GM23338 (cell line): ENCODE data around the gene PLA2G12A. TPM values are rescaled to one million over a fixed set of nuclear protein-coding genes. Genes with fewer than 3 reads are reported as not detected.
A peak's percentile ranks its signal among the peaks of the same experiment; 100 is the strongest.

Source experiments
- ATAC-seq: fragments of 200-7000 bp; cut with Tn5 transposase; 3 replicates; pipeline ENCODE4 v1.9.1; 2020
- DNase-seq: peaks from one replicate; pipeline ENCODE4 v3.0.0-alpha.2; 2015; ENCODE audit warnings: low spot score
- H2AFZ ChIP-seq: fragments of 200-600 bp; sonication (generic); 2 replicates; pipeline ENCODE4 v1.8.0; 2016; ENCODE audit warnings: antibody characterized with exemption, mild to moderate bottlenecking, moderate library complexity
- H3F3A ChIP-seq: fragments of 200-600 bp; sonication (generic); replicated peaks from 2 replicates; pipeline ENCODE4 v1.8.0; 2017; ENCODE audit warnings: antibody characterized with exemption, mixed run types, low read depth
- H3K27ac ChIP-seq: fragments of 200-600 bp; sonication (generic); 2 replicates; pipeline ENCODE4 v1.6.1; 2016; ENCODE audit warnings: low read depth
- H3K27me3 ChIP-seq: fragments of 200-600 bp; sonication (generic); 2 replicates; pipeline ENCODE4 v1.8.0; 2016; ENCODE audit warnings: mild to moderate bottlenecking, mixed run types, moderate library complexity; ENCODE audit not compliant: insufficient read depth
- H3K36me3 ChIP-seq: fragments of 200-600 bp; sonication (generic); 2 replicates; pipeline ENCODE4 v1.8.0; 2016; ENCODE audit warnings: mild to moderate bottlenecking; ENCODE audit not compliant: insufficient read depth
- H3K4me1 ChIP-seq: fragments of 200-600 bp; sonication (generic); 2 replicates; pipeline ENCODE4 v1.8.0; 2016; ENCODE audit warnings: mild to moderate bottlenecking, moderate library complexity; ENCODE audit not compliant: insufficient read depth
- H3K4me2 ChIP-seq: fragments of 200-600 bp; sonication (generic); 2 replicates; pipeline ENCODE4 v1.7.1; 2017; ENCODE audit warnings: mixed run types
- H3K4me3 ChIP-seq: fragments of 200-600 bp; sonication (generic); 2 replicates; pipeline ENCODE4 v1.6.1; 2016; ENCODE audit warnings: mixed run types
- H3K79me2 ChIP-seq: fragments of 200-600 bp; sonication (generic); replicated peaks from 2 replicates; pipeline ENCODE4 v1.8.0; 2017; ENCODE audit warnings: mild to moderate bottlenecking; ENCODE audit not compliant: insufficient read depth
- H3K9me2 ChIP-seq: fragments of 200-600 bp; sonication (generic); 2 replicates; pipeline ENCODE4 v1.8.0; 2017; ENCODE audit not compliant: insufficient read depth
- H4K20me1 ChIP-seq: fragments of 200-600 bp; sonication (generic); replicated peaks from 2 replicates; pipeline ENCODE4 v1.8.0; 2017; ENCODE audit warnings: mild to moderate bottlenecking; ENCODE audit not compliant: insufficient read depth
- H3K27ac Mint-ChIP-seq: 2 replicates; pipeline ENCODE4 v1.8.0; 2020; ENCODE audit warnings: inconsistent platforms, mild to moderate bottlenecking, moderate library complexity, mixed read lengths
- H3K27me3 Mint-ChIP-seq: 3 replicates; pipeline ENCODE4 v1.8.0; 2022; ENCODE audit warnings: low read depth, mild to moderate bottlenecking, moderate library complexity, mixed read lengths, inconsistent platforms; ENCODE audit not compliant: insufficient read depth, poor library complexity
- H3K36me3 Mint-ChIP-seq: 3 replicates; pipeline ENCODE4 v1.8.0; 2021; ENCODE audit warnings: low read depth, mild to moderate bottlenecking, inconsistent platforms, moderate library complexity, mixed read lengths
- H3K4me1 Mint-ChIP-seq: 3 replicates; pipeline ENCODE4 v1.8.0; 2020; ENCODE audit warnings: mild to moderate bottlenecking, inconsistent platforms, mixed read lengths
- H3K4me3 Mint-ChIP-seq: 3 replicates; pipeline ENCODE4 v1.8.0; 2021; ENCODE audit warnings: moderate library complexity, mild to moderate bottlenecking, inconsistent platforms, mixed read lengths
- H3K9me3 Mint-ChIP-seq: 3 replicates; pipeline ENCODE4 v1.8.0; 2020; ENCODE audit warnings: moderate library complexity, mild to moderate bottlenecking, inconsistent platforms, mixed read lengths
- CREB1 ChIP-seq: fragments of 250-450 bp; sonication (Bioruptor Pico); IDR thresholded peaks from 2 replicates; pipeline ENCODE4 v1.5.0; 2020; ENCODE audit warnings: low read depth, mild to moderate bottlenecking, moderate library complexity
- EZH2 ChIP-seq: fragments of 200-600 bp; sonication (generic); IDR thresholded peaks from one replicate; pipeline ENCODE4 v1.8.0; 2017; ENCODE audit warnings: antibody characterized with exemption, mild to moderate bottlenecking, low read depth; ENCODE audit not compliant: unreplicated experiment
- EZH2phosphoT487 ChIP-seq: fragments of 200-600 bp; sonication (generic); IDR thresholded peaks from one replicate; pipeline ENCODE4 v1.8.1; 2018; ENCODE audit warnings: antibody characterized with exemption; ENCODE audit not compliant: unreplicated experiment
- JUNB ChIP-seq: IDR thresholded peaks from one replicate; pipeline ENCODE4 v1.6.1; 2016; ENCODE audit warnings: antibody characterized with exemption; ENCODE audit not compliant: unreplicated experiment
- NANOG ChIP-seq: IDR thresholded peaks from 2 replicates; pipeline ENCODE4 v1.6.1; 2016; ENCODE audit warnings: antibody characterized with exemption, borderline replicate concordance
- POLR2AphosphoS5 ChIP-seq: IDR thresholded peaks from 2 replicates; pipeline ENCODE4 v1.6.1; 2016; ENCODE audit warnings: antibody characterized with exemption, low read depth
- STAT1 ChIP-seq: IDR thresholded peaks from one replicate; pipeline ENCODE4 v1.6.1; 2016; ENCODE audit warnings: antibody characterized with exemption; ENCODE audit not compliant: unreplicated experiment
- ZNF114 ChIP-seq: fragments of 250-450 bp; sonication (Bioruptor Pico); IDR thresholded peaks from 2 replicates; pipeline ENCODE4 v1.5.0; 2020; ENCODE audit warnings: mild to moderate bottlenecking, moderate library complexity
- ZNF331 ChIP-seq: fragments of 250-450 bp; sonication (Bioruptor Pico); IDR thresholded peaks from 2 replicates; pipeline ENCODE4 v1.5.0; 2020; ENCODE audit warnings: low read depth, mild to moderate bottlenecking, moderate library complexity
- polyA plus RNA-seq: library from polyadenylated mRNA; unstranded; fragments of >200 nt; fragmentation: Nextera tagmentation; extraction: Ambion mirVana; gene quantifications from 2 replicates; pipeline ENCODE4 v1.2.1, GENCODE V29; 2016
- total RNA-seq: library from RNA; depleted of rRNA; stranded (reverse); fragments of >200 nt; shearing (Covaris generic); gene quantifications from 2 replicates; pipeline ENCODE4 v1.2.3, GENCODE V29; 2014
- TF ChIP-seq, protein P1 (sequence below), 2 experiments: fragments of 200-600 bp in 1 of 2; sonication (generic) in 1 of 2; conservative IDR thresholded peaks; 2 replicates each; pipeline versions ENCODE4 v1.5.1 to v1.6.1; 2016 to 2017; ENCODE audit warnings: antibody characterized with exemption in 2 of 2, low read depth in 2 of 2, mild to moderate bottlenecking in 2 of 2, moderate library complexity in 1 of 2
- TF ChIP-seq, protein P2 (sequence below): fragments of 250-450 bp; sonication (Bioruptor Pico); IDR thresholded peaks from 2 replicates; pipeline ENCODE4 v1.5.0; 2020; ENCODE audit warnings: mild to moderate bottlenecking, moderate library complexity
- TF ChIP-seq, protein P3 (sequence below): IDR thresholded peaks from 2 replicates; pipeline ENCODE4 v1.6.1; 2016; ENCODE audit warnings: antibody characterized with exemption
- TF ChIP-seq, protein P4 (sequence below): IDR thresholded peaks from one replicate; pipeline ENCODE4 v1.6.1; 2018; ENCODE audit warnings: antibody characterized with exemption; ENCODE audit not compliant: unreplicated experiment

The PLA2G12A gene
- total and polyA plus RNA-seq, 2 experiments from 2014 or later = 30.8 to 70.7 TPM

DNA sequence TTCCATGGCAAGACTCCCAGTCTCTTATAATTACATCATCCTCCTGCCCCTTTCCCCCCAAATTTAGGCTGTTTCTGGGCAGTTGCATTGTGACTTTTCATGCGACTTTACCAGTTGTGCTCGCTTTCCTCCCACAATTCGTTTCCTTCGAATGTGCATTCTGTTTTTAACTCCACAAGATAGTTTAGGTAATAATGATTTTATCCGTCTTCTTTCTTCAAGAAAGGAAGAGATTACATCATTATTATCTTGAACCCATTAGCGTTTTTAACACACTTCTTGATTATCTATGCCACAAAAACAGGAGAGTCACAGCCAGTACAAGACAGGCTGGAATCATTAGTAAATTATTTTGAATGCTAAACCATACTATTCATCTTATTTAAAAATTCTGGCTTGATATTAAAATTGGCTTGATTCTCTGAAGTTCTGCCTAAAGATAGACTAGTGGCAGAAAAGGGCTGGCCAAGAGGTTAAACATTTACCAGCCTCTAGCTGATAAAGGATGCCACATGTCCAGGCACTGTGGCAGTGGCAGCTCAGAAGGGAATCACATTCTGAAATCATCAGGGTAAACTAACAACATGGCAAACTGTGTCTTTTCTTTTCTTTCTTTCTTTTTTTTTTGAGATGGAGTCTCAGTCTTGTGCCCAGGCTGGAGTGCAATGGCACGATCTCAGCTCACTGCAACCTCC, 19.7 kb upstream of the PLA2G12A start:
- Mint-ChIP-seq H3K27me3 (peaks cover 2% of the 10 kb centered on the region), H3K4me1 (peaks cover 5% of the 10 kb centered on the region; the same call in 2 of the 3 replicates), H3K9me3 (no peaks in the 10 kb centered on the region), H3K27ac (no peak overlapping the region), H3K4me3 (no peak overlapping the region), H3K36me3 (no peaks in the 10 kb centered on the region)
- H4K20me1 ChIP-seq = no peaks in the 10 kb centered on the region
- H2AFZ ChIP-seq = peak overlapping the region; percentile 84; the same call in 1 of the 2 replicates
- no peaks in the 10 kb centered on the region for H3K9me2 ChIP-seq
- no peak overlapping the region for H3K27ac ChIP-seq
- no peaks in the 10 kb centered on the region for H3K36me3 ChIP-seq
- H3F3A ChIP-seq = no peaks in the 10 kb centered on the region
- no peak overlapping the region for H3K4me2 ChIP-seq
- no peak overlapping the region for H3K4me3 ChIP-seq
- TF ChIP-seq, protein P1, sequence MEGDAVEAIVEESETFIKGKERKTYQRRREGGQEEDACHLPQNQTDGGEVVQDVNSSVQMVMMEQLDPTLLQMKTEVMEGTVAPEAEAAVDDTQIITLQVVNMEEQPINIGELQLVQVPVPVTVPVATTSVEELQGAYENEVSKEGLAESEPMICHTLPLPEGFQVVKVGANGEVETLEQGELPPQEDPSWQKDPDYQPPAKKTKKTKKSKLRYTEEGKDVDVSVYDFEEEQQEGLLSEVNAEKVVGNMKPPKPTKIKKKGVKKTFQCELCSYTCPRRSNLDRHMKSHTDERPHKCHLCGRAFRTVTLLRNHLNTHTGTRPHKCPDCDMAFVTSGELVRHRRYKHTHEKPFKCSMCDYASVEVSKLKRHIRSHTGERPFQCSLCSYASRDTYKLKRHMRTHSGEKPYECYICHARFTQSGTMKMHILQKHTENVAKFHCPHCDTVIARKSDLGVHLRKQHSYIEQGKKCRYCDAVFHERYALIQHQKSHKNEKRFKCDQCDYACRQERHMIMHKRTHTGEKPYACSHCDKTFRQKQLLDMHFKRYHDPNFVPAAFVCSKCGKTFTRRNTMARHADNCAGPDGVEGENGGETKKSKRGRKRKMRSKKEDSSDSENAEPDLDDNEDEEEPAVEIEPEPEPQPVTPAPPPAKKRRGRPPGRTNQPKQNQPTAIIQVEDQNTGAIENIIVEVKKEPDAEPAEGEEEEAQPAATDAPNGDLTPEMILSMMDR (conservative IDR thresholded peaks at IDR 0.05; ENCODE audit: low read depth in 2 of 2) = no peak
- TF ChIP-seq ZNF331 (no peak), CREB1 (CRISPR knock-in tag) (no peak), EZH2 (no peak), POLR2AphosphoS5 (no peak), STAT1 (no peak), ZNF114 (no peak), NANOG (no peak), JUNB (no peak), EZH2phosphoT487 (no peak)
- TF ChIP-seq, protein P2, sequence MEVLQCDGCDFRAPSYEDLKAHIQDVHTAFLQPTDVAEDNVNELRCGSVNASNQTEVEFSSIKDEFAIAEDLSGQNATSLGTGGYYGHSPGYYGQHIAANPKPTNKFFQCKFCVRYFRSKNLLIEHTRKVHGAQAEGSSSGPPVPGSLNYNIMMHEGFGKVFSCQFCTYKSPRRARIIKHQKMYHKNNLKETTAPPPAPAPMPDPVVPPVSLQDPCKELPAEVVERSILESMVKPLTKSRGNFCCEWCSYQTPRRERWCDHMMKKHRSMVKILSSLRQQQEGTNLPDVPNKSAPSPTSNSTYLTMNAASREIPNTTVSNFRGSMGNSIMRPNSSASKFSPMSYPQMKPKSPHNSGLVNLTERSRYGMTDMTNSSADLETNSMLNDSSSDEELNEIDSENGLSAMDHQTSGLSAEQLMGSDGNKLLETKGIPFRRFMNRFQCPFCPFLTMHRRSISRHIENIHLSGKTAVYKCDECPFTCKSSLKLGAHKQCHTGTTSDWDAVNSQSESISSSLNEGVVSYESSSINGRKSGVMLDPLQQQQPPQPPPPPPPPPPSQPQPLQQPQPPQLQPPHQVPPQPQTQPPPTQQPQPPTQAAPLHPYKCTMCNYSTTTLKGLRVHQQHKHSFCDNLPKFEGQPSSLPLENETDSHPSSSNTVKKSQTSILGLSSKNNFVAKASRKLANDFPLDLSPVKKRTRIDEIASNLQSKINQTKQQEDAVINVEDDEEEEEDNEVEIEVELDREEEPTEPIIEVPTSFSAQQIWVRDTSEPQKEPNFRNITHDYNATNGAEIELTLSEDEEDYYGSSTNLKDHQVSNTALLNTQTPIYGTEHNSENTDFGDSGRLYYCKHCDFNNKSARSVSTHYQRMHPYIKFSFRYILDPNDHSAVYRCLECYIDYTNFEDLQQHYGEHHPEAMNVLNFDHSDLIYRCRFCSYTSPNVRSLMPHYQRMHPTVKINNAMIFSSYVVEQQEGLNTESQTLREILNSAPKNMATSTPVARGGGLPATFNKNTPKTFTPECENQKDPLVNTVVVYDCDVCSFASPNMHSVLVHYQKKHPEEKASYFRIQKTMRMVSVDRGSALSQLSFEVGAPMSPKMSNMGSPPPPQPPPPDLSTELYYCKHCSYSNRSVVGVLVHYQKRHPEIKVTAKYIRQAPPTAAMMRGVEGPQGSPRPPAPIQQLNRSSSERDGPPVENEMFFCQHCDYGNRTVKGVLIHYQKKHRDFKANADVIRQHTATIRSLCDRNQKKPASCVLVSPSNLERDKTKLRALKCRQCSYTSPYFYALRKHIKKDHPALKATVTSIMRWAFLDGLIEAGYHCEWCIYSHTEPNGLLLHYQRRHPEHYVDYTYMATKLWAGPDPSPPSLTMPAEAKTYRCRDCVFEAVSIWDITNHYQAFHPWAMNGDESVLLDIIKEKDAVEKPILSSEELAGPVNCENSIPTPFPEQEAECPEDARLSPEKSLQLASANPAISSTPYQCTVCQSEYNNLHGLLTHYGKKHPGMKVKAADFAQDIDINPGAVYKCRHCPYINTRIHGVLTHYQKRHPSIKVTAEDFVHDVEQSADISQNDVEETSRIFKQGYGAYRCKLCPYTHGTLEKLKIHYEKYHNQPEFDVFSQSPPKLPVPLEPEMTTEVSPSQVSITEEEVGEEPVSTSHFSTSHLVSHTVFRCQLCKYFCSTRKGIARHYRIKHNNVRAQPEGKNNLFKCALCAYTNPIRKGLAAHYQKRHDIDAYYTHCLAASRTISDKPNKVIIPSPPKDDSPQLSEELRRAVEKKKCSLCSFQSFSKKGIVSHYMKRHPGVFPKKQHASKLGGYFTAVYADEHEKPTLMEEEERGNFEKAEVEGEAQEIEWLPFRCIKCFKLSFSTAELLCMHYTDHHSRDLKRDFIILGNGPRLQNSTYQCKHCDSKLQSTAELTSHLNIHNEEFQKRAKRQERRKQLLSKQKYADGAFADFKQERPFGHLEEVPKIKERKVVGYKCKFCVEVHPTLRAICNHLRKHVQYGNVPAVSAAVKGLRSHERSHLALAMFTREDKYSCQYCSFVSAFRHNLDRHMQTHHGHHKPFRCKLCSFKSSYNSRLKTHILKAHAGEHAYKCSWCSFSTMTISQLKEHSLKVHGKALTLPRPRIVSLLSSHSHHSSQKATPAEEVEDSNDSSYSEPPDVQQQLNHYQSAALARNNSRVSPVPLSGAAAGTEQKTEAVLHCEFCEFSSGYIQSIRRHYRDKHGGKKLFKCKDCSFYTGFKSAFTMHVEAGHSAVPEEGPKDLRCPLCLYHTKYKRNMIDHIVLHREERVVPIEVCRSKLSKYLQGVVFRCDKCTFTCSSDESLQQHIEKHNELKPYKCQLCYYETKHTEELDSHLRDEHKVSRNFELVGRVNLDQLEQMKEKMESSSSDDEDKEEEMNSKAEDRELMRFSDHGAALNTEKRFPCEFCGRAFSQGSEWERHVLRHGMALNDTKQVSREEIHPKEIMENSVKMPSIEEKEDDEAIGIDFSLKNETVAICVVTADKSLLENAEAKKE = no peak
- TF ChIP-seq, protein P3, sequence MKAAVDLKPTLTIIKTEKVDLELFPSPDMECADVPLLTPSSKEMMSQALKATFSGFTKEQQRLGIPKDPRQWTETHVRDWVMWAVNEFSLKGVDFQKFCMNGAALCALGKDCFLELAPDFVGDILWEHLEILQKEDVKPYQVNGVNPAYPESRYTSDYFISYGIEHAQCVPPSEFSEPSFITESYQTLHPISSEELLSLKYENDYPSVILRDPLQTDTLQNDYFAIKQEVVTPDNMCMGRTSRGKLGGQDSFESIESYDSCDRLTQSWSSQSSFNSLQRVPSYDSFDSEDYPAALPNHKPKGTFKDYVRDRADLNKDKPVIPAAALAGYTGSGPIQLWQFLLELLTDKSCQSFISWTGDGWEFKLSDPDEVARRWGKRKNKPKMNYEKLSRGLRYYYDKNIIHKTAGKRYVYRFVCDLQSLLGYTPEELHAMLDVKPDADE = no peak
- TF ChIP-seq, protein P4, sequence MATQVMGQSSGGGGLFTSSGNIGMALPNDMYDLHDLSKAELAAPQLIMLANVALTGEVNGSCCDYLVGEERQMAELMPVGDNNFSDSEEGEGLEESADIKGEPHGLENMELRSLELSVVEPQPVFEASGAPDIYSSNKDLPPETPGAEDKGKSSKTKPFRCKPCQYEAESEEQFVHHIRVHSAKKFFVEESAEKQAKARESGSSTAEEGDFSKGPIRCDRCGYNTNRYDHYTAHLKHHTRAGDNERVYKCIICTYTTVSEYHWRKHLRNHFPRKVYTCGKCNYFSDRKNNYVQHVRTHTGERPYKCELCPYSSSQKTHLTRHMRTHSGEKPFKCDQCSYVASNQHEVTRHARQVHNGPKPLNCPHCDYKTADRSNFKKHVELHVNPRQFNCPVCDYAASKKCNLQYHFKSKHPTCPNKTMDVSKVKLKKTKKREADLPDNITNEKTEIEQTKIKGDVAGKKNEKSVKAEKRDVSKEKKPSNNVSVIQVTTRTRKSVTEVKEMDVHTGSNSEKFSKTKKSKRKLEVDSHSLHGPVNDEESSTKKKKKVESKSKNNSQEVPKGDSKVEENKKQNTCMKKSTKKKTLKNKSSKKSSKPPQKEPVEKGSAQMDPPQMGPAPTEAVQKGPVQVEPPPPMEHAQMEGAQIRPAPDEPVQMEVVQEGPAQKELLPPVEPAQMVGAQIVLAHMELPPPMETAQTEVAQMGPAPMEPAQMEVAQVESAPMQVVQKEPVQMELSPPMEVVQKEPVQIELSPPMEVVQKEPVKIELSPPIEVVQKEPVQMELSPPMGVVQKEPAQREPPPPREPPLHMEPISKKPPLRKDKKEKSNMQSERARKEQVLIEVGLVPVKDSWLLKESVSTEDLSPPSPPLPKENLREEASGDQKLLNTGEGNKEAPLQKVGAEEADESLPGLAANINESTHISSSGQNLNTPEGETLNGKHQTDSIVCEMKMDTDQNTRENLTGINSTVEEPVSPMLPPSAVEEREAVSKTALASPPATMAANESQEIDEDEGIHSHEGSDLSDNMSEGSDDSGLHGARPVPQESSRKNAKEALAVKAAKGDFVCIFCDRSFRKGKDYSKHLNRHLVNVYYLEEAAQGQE = no peak
- H3K27me3 ChIP-seq = no peaks in the 10 kb centered on the region
- DNase-seq (no peak), ATAC-seq (no peak)
- no peaks in the 10 kb centered on the region for H3K79me2 ChIP-seq
- no peaks in the 10 kb centered on the region for H3K4me1 ChIP-seq
